Neutrophil (primary cell): ENCODE results near the gene GABPB2.

Experiments
- H3K27ac ChIP-seq: fragments of 200-600 bp; sonication (generic); 2 replicates; pipeline ENCODE4 v1.5.1; 2016; ENCODE audit warnings: mild to moderate bottlenecking, moderate library complexity
- H3K27me3 ChIP-seq: fragments of 200-600 bp; sonication (generic); 2 replicates; pipeline ENCODE4 v1.6.0; 2016; ENCODE audit warnings: mild to moderate bottlenecking
- H3K36me3 ChIP-seq: fragments of 200-600 bp; sonication (generic); 2 replicates; pipeline ENCODE4 v1.5.1; 2017
- H3K4me1 ChIP-seq, 2 experiments: fragments of 200-600 bp in 1 of 2; sonication (generic) in 1 of 2; 1 replicate in 1 of 2; 2 replicates in 1 of 2; pipeline versions ENCODE4 v1.5.1 to v1.6.1; 2013 to 2016; ENCODE audit warnings: low read depth in 1 of 2, low read length in 1 of 2, mild to moderate bottlenecking in 1 of 2, moderate library complexity in 1 of 2; ENCODE audit not compliant: control insufficient read depth in 1 of 2, insufficient read depth in 1 of 2
- H3K4me3 ChIP-seq, 2 experiments: fragments of 200-600 bp in 1 of 2; sonication (generic) in 1 of 2; 1 replicate in 1 of 2; 2 replicates in 1 of 2; pipeline ENCODE4 v1.5.1; 2013 to 2016; ENCODE audit warnings: low read depth in 1 of 2, low read length in 1 of 2, mild to moderate bottlenecking in 1 of 2, moderate library complexity in 1 of 2
- H3K9me3 ChIP-seq: fragments of 200-600 bp; sonication (generic); 2 replicates; pipeline ENCODE4 v1.5.1; 2016
- TF ChIP-seq, protein P1 (sequence below): fragments of 200-600 bp; sonication (generic); IDR thresholded peaks from 2 replicates; pipeline ENCODE4 v1.5.1; 2016; ENCODE audit warnings: antibody characterized with exemption

GABPB2 gene

DNA sequence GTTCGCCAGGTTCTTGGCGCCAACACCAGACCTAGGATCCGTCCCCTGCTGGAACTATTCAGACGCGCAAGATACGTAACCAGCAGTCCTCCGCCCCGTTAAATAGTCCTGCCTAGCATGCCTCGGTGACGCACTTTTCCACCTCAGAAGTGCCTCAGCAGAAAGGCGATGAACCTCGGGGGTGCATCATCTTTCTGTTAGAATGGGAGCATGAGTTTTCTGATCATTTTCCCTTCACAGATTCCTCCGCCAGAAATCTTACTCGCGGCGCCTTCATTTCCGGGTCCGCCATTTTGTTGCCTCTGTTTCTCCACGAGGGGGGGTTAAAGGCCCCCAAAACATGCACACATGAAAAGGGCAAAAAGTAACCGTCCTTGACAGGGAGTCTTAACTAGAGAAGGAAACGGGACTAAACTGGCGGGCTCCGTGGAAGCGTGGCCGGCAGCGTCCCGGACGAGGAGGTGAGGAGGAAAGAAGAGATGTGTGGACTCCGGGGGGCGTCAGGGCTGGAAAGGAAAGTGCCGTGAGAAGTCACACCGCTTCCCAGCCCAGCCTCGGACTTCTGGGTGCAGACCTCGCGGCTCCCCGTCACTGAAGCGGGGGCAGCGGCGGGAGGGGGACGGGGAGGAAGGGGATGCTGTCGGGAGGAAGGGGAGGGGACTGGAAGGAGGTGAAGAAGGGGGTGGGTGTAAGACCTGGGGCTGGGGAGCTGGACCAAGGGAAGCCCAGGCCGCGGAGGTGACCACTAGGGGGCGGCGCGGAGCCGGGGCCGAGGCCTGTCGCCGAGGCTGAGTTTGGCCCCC is at the start of gene GABPB2:
GABPB2 (plus strand) TSS at position 288 of the 803 bp plus-strand sequence. CDS start 17,429 bp downstream, outside the sequence.
- H3K27ac ChIP-seq = peak within 1 kb of the TSS; percentile 96
- peak within 1 kb of the TSS; percentile 94 to 100 for H3K4me3 ChIP-seq
- TF ChIP-seq, protein P1, sequence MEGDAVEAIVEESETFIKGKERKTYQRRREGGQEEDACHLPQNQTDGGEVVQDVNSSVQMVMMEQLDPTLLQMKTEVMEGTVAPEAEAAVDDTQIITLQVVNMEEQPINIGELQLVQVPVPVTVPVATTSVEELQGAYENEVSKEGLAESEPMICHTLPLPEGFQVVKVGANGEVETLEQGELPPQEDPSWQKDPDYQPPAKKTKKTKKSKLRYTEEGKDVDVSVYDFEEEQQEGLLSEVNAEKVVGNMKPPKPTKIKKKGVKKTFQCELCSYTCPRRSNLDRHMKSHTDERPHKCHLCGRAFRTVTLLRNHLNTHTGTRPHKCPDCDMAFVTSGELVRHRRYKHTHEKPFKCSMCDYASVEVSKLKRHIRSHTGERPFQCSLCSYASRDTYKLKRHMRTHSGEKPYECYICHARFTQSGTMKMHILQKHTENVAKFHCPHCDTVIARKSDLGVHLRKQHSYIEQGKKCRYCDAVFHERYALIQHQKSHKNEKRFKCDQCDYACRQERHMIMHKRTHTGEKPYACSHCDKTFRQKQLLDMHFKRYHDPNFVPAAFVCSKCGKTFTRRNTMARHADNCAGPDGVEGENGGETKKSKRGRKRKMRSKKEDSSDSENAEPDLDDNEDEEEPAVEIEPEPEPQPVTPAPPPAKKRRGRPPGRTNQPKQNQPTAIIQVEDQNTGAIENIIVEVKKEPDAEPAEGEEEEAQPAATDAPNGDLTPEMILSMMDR = peak; percentile 87
- H3K36me3 ChIP-seq = no peaks in the 10 kb centered on the region
- H3K9me3 ChIP-seq = no peaks in the 10 kb centered on the region
- H3K27me3 ChIP-seq = no peaks in the 10 kb centered on the region
- H3K4me1 ChIP-seq = peaks cover 14 to 20% of the 10 kb centered on the region in 2 experiments

DNA sequence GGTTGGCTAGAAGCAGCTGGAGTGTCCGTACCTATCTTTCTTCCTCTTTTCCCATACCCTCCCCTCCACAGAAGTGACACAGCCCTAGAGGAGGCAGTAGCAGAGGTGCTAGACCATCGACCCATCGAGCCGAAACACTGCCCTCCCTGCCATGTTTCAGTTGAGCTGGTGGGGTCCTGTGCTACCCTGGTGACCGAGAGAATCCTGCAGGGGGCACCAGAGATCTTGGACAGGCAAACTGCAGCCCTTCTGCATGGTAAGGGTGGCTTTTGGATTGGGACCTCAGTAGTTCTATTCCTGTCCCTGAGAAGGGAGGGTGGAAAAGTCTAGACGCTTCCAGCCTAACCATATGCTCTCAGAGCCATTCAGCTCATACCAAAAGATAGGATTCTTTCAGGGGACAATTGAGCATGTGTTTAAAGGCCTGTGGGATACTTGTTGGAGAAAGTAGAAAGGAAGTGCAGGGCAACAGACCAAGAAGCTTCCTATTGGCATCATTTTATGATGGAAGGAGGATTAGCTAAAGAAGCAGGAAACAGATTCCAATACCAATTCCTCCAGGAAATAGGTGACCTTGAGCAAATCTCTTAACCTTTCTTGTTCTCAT is 45.9 kb upstream of the GABPB2 start:
- Histone ChIP-seq H3K27me3 (no peaks in the 10 kb centered on the region), H3K9me3 (no peaks in the 10 kb centered on the region), H3K4me3 (no peak overlapping the region), H3K36me3 (peaks cover 39% of the 10 kb centered on the region), H3K4me1 (peaks cover 8 to 9% of the 10 kb centered on the region in 2 experiments), H3K27ac (peak overlapping the region; percentile 35)
- TF ChIP-seq, protein P1 = peak; percentile 85

DNA sequence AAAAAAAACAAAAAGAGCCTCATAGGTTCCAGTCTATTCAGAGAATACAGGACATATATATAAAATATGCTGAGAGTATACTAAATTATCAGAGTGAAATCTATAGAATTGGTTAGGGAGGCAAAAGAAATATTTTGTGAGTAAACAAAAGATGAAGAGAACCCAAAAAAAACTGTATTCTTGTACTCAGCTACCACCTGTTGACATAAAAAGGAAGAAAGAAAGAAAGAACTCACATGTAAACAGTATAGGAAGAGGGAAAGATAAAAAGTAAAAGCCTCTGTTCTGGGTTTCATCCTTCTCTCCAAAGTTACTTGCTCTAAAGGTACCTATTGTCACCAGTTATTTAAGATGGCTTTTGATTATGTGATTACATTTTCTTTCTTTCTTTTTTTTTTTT is 44.1 kb upstream of the GABPB2 start:
- peak overlapping the region; percentile 29 for H3K27ac ChIP-seq
- H3K4me1 ChIP-seq = peaks cover 8 to 9% of the 10 kb centered on the region in 2 experiments
- H3K9me3 ChIP-seq = no peaks in the 10 kb centered on the region
- H3K4me3 ChIP-seq = no peak overlapping the region
- H3K36me3 ChIP-seq = peaks cover 49% of the 10 kb centered on the region
- H3K27me3 ChIP-seq = no peaks in the 10 kb centered on the region
- TF ChIP-seq, protein P1 = no peak

DNA sequence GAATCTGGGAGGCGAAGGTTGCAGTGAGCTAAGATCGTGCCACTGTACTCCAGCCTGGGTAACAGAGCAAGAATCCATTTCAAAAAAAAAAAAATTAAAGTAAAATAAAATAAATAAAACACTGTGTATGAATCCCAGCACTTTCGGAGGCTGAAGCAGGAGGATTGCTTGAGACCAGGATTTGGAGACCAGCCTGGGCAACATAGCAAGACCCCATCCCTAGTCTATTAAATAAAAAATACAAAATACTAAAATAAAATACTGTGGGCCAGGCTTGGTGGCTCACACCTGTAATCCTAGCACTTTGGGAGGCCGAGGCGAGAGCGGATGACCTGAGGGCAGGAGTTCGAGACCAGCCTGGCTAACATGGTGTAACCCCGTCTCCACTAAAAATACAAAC is 38.4 kb upstream of the GABPB2 start:
- no peaks in the 10 kb centered on the region for H3K4me1 ChIP-seq
- TF ChIP-seq, protein P1 = no peak
- H3K27me3 ChIP-seq = no peaks in the 10 kb centered on the region
- H3K9me3 ChIP-seq = no peaks in the 10 kb centered on the region
- H3K4me3 ChIP-seq = no peak overlapping the region
- H3K36me3 ChIP-seq = peaks cover 66% of the 10 kb centered on the region
- no peak overlapping the region for H3K27ac ChIP-seq

DNA sequence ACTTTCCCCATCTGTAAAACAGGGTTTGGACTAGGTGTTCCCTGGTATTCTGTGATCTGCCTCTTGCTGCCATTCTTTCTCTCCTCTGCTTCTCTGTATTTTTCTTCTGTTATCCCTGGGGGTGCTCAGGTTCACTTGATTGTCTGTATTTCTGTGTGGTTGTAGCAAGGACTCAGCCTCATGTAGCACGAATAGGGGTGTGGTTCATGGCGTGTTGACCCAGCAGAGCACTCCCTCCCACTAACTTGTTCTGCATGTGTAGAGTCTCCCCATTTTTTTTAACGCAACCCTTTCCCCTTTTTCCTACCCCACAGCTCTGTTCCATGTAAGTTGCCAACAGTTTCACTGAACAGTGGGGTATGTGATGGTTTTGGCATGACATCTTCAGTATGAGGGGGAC is 35.4 kb upstream of the GABPB2 start:
- Histone ChIP-seq H3K9me3 (no peaks in the 10 kb centered on the region), H3K4me1 (no peaks in the 10 kb centered on the region), H3K27me3 (no peaks in the 10 kb centered on the region), H3K27ac (no peak overlapping the region), H3K36me3 (peaks cover 39% of the 10 kb centered on the region), H3K4me3 (no peak overlapping the region)
- TF ChIP-seq, protein P1 = no peak
